Body of pancreas (tissue), 4 donors: Measurements from ENCODE around the gene RREB1. TPM values are rescaled to one million over a fixed set of nuclear protein-coding genes. Genes with fewer than 3 reads are reported as not detected.
"Not testable (repeated sequence)": the region's sequence is repeated elsewhere in the genome, so short reads cannot be mapped to it uniquely, and the experiment has no call there.

Experiments
- ATAC-seq: fragments of 150-250 bp; one replicate; pipeline ENCODE4 v1.9.1; 2016
- DNase-seq, 4 donors: peaks; one replicate each; pipeline ENCODE4 v3.0.0-alpha.2; 2019
- H3K27ac ChIP-seq, 4 donors: fragments of 200-600 bp; sonication (generic); 1 replicate in 3 of 4; 2 replicates in 1 of 4; pipeline versions ENCODE4 v1.5.1 to v1.6.1; 2016 to 2019; ENCODE audit warnings: mild to moderate bottlenecking in 1 of 4, mixed read lengths in 1 of 4, moderate library complexity in 1 of 4
- H3K27me3 ChIP-seq, 2 donors: fragments of 200-600 bp; sonication (generic); one replicate each; pipeline ENCODE4 v1.6.0; 2016; ENCODE audit warnings: mild to moderate bottlenecking in 1 of 2
- H3K36me3 ChIP-seq, 2 donors: fragments of 200-600 bp; sonication (generic); replicated peaks in 1 of 2; 2 replicates each; pipeline ENCODE4 v1.5.1; 2016; ENCODE audit warnings: low read depth in 2 of 2; ENCODE audit not compliant: insufficient read depth in 1 of 2
- H3K4me1 ChIP-seq: fragments of 200-600 bp; sonication (generic); one replicate; pipeline ENCODE4 v1.6.0; 2016
- H3K4me3 ChIP-seq, 2 donors: fragments of 200-600 bp; sonication (generic); 1 replicate in 1 of 2; 2 replicates in 1 of 2; pipeline ENCODE4 v1.5.1; 2016 to 2019
- H3K9me3 ChIP-seq, 3 donors: fragments of 200-600 bp; sonication (generic); 1 replicate in 2 of 3; 2 replicates in 1 of 3; pipeline ENCODE4 v1.5.1; 2016
- CTCF ChIP-seq, 7 experiments: fragments of 450-650 bp in 4 of 7; fragments of 200-600 bp in 3 of 7; sonication (generic) in 3 of 7; IDR thresholded peaks; one replicate each; pipeline ENCODE4 v1.5.1; 2016 to 2019; ENCODE audit warnings: antibody characterized with exemption in 7 of 7
- POLR2A ChIP-seq, 3 donors: fragments of 450-650 bp; IDR thresholded peaks; one replicate each; pipeline ENCODE4 v1.6.1; 2016; ENCODE audit warnings: antibody characterized with exemption in 3 of 3, mild to moderate bottlenecking in 2 of 3
- WGBS, 2 donors: methylation state at CpG; one replicate each; pipeline ENCODE4 v1.1.5; 2017; 5-methylcytosine and 5-hydroxymethylcytosine counted together
- intact Hi-C: fragments of 100-400 bp; cut with DNase I; formaldehyde crosslinking; loops from one replicate; pipeline ENCODE4 v1.15.1; 2023
- total RNA-seq, 2 donors: library from RNA; depleted of rRNA; stranded (reverse); fragments of >200 nt; gene quantifications; one replicate each; pipeline ENCODE4 v1.1.0, GENCODE V29; 2016

RREB1 gene
- total RNA-seq, 2 donors from 2014 or later, result 33.5 to 44.8 TPM

- Histone ChIP-seq H3K27me3 (no peaks in the 10 kb centered on the region), H3K36me3 (no peaks in the 10 kb centered on the region), H3K4me3 (no peak overlapping the region), H3K9me3 (no peaks in the 10 kb centered on the region), H3K4me1 (peaks cover 51% of the 10 kb centered on the region), H3K27ac (no peak overlapping the region)
- ATAC-seq, result no peak
- peak in 1 of 4 donors; percentile 30 for DNase-seq
- TF ChIP-seq CTCF (IDR thresholded peaks at IDR 0.05), result no peak
- TF ChIP-seq POLR2A (IDR thresholded peaks at IDR 0.05), result no peak
- intact Hi-C loops, result no loop called here
- WGBS, 2 donors, result 39 to 45% methylated on average over 5 to 10 of the region's 10 CpGs
Measured at GRCh38 chr6:7273709-7274108, 165.9 kb downstream of the RREB1 start.

GRCh38 chr6:7274525-7274924 is 166.8 kb downstream of the RREB1 start:
- intact Hi-C loops, DNase-seq: not testable (repeated sequence)

GRCh38 chr6:7276199-7276524 is 168.4 kb downstream of the RREB1 start:
- no peak for DNase-seq
- no peak overlapping the region for H3K27ac ChIP-seq
- peaks cover 41% of the 10 kb centered on the region for H3K4me1 ChIP-seq
- H3K36me3 ChIP-seq, result no peaks in the 10 kb centered on the region
- no peak for TF ChIP-seq CTCF (IDR thresholded peaks at IDR 0.05)
- TF ChIP-seq POLR2A (IDR thresholded peaks at IDR 0.05), result no peak
- 62 to 68% methylated on average over 7 of the region's 7 CpGs for WGBS, 2 donors
- H3K9me3 ChIP-seq, result no peaks in the 10 kb centered on the region
- no peak for ATAC-seq
- no peaks in the 10 kb centered on the region for H3K27me3 ChIP-seq
- intact Hi-C loops, result no loop called here
- no peak overlapping the region for H3K4me3 ChIP-seq

More at GRCh38 chr6:7274525-7274924, 166.8 kb downstream of the RREB1 start:
- WGBS, 2 donors, result 54 to 57% methylated on average over 8 of the region's 8 CpGs
- H3K27me3 ChIP-seq, H3K9me3 ChIP-seq, H3K4me3 ChIP-seq, H3K36me3 ChIP-seq, ATAC-seq: not testable (repeated sequence)
- Histone ChIP-seq H3K4me1 (peaks cover 56% of the 10 kb centered on the region), H3K27ac (peak overlapping the region in 2 of 4 donors; percentile 8 to 31)

GRCh38 chr6:7282097-7282906 is 174.5 kb downstream of the RREB1 start:
- WGBS, 2 donors, result 69 to 82% methylated on average over 10 of the region's 10 CpGs
- Histone ChIP-seq H3K4me1 (peaks cover 19% of the 10 kb centered on the region), H3K27me3 (no peaks in the 10 kb centered on the region), H3K36me3 (peaks cover 0 to 6% of the 10 kb centered on the region in 2 donors), H3K4me3 (no peak overlapping the region), H3K27ac (peak overlapping the region in 1 of 4 donors; percentile 10), H3K9me3 (no peaks in the 10 kb centered on the region)
- TF ChIP-seq POLR2A (IDR thresholded peaks at IDR 0.05) (no peak), CTCF (IDR thresholded peaks at IDR 0.05) (no peak)
- intact Hi-C loops, result loop anchor here (10.0 kb wide), 1 partner anchor 332 kb away; no protein-coding TSS in a partner anchor
- no peak for DNase-seq
- ATAC-seq, result no peak

- ATAC-seq (no peak), DNase-seq (no peak)
- intact Hi-C loops, result loop anchor here (10.0 kb wide), 1 partner anchor 331 kb away; no protein-coding TSS in a partner anchor
- Histone ChIP-seq H3K36me3 (peaks cover 0 to 6% of the 10 kb centered on the region in 2 donors), H3K9me3 (no peaks in the 10 kb centered on the region), H3K27me3 (no peaks in the 10 kb centered on the region), H3K4me1 (peaks cover 6% of the 10 kb centered on the region), H3K27ac (no peak overlapping the region), H3K4me3 (no peak overlapping the region)
- TF ChIP-seq CTCF (IDR thresholded peaks at IDR 0.05), result no peak
- 43 to 94% methylated on average over 2 of the region's 2 CpGs for WGBS, 2 donors
Measured at GRCh38 chr6:7283676-7284075, 175.9 kb downstream of the RREB1 start.
